Cardiac ventricle fibroblast (primary cell): ENCODE results near the gene EIF4H. TPM values are rescaled to one million over a fixed set of nuclear protein-coding genes. Genes with fewer than 3 reads are reported as not detected.

Experiments
- total RNA-seq: library from RNA; depleted of rRNA; stranded (reverse); fragments of >200 nt; gene quantifications from 2 replicates; pipeline ENCODE4 v1.2.3, GENCODE V29; 2015

Gene EIF4H
- total RNA-seq = 201 and 206 TPM in 2 replicates

GRCh38 chr7:74173866-74174605 is at the start of gene EIF4H:
Gene EIF4H, plus strand, starts transcription at chr7:74174356. Its CDS starts 28 bp downstream, at chr7:74174384.

Other genes with a start within 250 kb of the EIF4H start
- 17.1 and 20.8 TPM in 2 replicates for gene ELN, start 146.2 kb upstream of the EIF4H start, total RNA-seq
- 19.5 and 21.5 TPM in 2 replicates for gene LIMK1, start 90.6 kb upstream of the EIF4H start, total RNA-seq
- 2.2 TPM in 1 of 2 replicates, not detected in the other for gene LAT2, start 35.6 kb downstream of the EIF4H start, total RNA-seq
- gene RFC2, start 80.0 kb downstream of the EIF4H start, total RNA-seq = 9.6 and 11.8 TPM in 2 replicates
- gene CLIP2, start 115.1 kb downstream of the EIF4H start, total RNA-seq = 29.8 and 31.9 TPM in 2 replicates